NCI-H1694 (cell line): ENCODE measurements around the gene TRPM3.

Experiments
- DNase-seq: peaks from one replicate; lab custom pipeline; 2025; lab: John Stamatoyannopoulos, UW

TRPM3 gene

GRCh38 chr9:71121275-71122021, at the start of gene TRPM3:
Gene TRPM3, minus strand, starts transcription at chr9:71121621. Its CDS starts 267 bp downstream, at chr9:71121354.
- DNase-seq: no peak

DNA sequence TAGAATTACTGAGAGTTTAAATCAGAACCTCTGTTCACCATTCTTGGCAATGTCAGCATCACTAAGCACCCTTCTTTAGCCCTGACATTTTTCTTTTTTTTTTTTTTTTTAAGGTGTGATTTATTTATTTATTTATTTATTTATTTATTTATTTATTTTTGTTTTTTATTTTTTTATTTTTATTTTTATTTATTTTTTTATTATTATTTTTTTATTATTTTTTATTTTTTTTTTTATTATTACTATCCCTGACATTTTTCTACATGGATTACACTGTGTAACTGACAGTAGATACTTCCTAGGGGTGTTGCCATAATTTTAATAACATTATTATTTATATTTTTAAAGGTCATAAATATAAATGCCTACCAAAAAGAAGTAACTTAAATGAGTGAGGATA, 47.0 kb upstream of the TRPM3 start:
- no peak for DNase-seq

- DNase-seq: no peak
These were observed 40.7 kb upstream of the TRPM3 start for GRCh38 chr9:71162126-71162525.

- no peak for DNase-seq
These were observed 36.3 kb upstream of the TRPM3 start for GRCh38 chr9:71157731-71158130.

GRCh38 chr9:71147368-71147767, 25.9 kb upstream of the TRPM3 start:
- no peak for DNase-seq

DNA sequence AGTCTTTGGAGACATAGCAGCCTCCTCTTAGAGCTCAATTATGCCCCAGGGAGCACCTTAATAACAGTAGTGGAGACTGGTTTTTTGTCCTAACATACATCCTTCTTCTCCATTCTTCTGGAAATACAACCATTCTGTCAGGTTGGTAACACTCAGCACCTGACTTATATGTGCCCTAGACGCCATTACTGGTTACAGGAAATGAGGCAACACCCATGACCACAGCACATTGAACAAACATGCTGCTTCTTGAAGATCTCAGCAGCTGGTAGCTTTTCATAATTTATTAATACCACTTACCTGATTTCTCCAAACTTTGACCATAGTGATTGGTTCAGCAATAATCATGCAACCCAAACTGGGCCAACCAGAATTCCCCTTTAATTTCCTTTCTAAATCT, 25.1 kb upstream of the TRPM3 start:
- no peak for DNase-seq

GRCh38 chr9:71145179-71145578, 23.8 kb upstream of the TRPM3 start:
- no peak for DNase-seq

DNA sequence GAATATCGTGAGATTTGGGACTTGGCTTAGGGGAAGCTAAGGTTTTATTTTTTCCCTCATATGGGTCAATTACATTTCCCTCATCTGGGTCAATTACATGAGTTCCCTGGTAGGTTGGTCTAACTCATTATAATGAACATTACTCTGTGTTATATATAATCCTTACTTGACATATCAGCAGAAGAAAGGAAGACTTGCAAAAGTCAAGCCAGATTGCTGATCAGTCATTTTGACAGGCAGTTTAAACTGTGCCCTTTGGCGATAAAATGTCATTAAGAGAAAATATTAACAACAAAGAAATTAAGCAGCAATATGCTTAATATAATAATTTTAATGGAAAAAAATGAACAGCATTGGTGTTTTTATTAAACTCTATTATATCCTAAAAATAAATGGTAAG, 23.1 kb upstream of the TRPM3 start:
- no peak for DNase-seq

GRCh38 chr9:71136696-71137095, 15.3 kb upstream of the TRPM3 start:
- DNase-seq: no peak

- DNase-seq: no peak
These were observed 9.7 kb upstream of the TRPM3 start for GRCh38 chr9:71131145-71131544.

DNA sequence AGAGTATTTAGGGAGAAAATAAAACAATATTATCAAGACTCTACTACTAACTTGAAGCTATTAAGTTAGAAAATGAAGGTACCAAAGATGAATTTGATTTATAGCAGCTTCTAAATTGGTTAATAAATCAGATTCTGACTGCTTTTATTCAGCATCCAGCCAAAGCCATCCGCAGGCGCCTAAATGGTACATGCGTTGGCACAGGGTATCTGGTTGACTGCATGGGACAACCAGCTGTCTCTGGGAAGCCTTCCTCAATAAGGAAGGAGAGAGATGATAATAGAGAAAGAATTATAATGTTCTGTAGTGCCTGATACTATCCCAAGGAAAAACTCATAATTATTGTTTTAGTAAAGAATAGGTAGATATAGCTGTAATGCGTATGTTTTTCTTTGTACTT, 9.1 kb upstream of the TRPM3 start:
- DNase-seq: no peak

DNA sequence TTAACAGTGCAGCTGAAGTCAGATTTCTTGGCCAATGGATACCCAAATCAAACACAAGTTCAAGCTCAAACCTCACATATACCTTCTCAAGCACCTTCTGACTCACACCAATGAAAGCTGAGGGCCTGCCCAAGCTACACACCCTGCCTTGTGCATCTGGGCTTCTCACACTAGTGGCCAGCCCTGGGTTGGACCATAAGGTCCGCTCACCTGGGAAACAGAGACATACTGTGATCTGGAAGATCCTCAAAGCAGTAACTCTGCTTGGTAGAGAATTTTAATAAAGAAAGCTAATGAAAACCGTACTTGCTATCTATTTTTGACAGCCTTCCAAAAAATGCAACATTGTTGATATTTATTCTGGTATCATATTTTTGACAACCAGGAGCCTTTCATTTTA, 7.4 kb upstream of the TRPM3 start:
- no peak for DNase-seq

DNA sequence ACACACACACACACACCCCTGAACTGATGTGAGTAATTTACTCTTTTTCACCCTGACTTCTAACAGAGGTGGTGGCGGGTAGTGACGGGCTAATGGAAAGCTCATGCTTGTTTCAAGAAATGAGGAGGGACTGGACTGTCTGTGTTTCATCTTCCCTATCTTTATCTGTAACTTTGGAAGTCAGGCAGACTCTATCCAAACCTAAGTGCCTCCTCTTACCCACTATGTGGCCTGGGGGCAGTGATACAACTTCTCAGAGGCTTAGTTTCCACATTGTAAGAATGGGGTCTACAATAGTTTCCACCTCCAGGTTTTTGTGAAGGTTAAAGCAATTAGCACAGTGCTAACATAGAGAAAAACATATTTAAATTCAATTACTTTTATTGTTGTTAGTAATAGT, 5.9 kb upstream of the TRPM3 start:
- DNase-seq: no peak

GRCh38 chr9:71122421-71122820, 1.0 kb upstream of the TRPM3 start:
- no peak for DNase-seq

DNA sequence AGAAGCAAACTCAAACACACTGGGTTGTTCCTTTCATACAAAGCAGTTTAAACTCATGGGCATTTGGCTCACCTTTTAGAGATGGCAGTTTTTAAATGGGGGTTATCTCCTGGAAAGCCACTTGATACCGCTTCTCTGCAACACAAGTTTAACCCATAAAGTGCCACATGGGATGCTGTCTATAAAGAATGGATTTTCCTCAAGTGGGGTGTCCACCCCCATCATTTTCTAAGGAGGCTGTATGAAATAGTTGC, 528 bp upstream of the TRPM3 start:
- DNase-seq: no peak

DNA sequence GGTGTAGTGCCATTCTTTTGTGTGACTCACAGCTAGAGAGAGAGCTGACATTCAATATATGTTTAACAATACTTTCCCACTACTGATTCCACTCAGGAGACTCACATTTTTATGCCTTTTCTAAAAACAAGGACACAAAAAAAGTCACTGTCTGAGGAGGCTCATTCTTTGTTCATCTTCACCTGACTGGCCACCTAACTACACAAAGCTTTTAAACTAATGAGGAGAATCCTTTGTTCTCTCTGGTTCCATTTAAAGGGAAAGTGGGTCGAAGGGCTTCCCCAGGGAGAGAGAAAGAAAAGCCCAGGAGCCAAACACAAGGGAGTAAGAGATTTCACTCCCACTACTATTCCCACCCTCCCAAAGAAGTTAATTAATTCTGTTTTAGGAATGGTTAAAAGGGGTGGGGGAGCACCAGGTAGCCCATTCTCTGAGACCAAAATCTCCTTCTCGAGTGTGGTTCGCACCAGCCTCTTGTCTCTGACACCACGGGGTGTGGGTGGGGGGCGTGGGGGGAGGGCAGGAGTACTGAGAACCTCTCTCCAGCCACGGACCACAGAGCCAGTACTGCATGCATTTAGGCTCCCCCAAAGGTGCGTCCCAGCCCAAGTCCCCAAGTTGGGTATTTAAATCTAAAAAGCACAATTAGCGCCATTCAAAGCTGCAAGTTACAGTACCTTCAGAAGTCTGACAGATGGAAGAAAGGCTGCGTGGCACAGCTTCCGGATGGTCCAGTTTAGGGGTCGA, 747 bp downstream of the TRPM3 start:
- DNase-seq: no peak

GRCh38 chr9:71119746-71120145, 1.7 kb downstream of the TRPM3 start:
- DNase-seq: no peak

DNA sequence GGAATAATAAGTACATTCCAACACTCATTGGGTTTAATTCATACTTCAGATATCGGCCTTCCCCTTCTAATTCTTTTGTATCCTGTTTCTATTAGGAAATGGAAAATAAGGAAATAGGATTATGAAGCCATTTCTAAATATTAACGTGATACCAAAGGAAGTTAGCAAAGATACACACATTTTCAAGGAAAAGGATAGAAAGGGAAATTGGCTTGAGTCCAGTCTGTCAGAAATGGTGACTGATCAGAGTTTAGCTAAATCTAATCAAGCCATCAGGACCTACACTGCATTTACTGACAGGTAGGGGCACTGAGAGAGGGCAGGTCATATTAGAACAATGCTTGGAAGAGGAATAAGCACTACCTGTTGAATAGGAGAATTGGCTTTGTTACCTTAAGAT, 3.1 kb downstream of the TRPM3 start:
- no peak for DNase-seq

- no peak for DNase-seq
These were observed 5.9 kb downstream of the TRPM3 start for GRCh38 chr9:71115448-71115975.

- DNase-seq: no peak
These were observed 8.6 kb downstream of the TRPM3 start for GRCh38 chr9:71112866-71113265.

GRCh38 chr9:71108937-71109336, 12.5 kb downstream of the TRPM3 start:
- DNase-seq: no peak

DNA sequence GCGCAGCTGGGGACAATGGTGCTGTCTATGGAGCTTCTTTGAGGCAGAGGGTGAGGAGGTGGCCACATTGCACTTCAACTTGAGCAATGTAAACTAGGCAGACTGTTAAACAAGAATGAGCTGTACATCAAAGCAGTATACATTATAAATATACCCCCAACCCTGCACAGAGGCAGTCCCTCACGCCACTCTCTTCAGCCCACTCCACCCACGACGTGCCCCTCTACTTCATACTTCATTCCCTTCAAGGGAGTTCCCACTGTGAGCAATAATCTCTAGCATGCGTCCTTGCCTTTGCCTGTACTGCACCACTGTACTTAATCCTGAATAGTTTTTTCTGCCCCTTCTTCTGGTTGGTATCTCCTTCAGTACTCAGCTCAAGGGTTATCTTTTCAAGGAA, 14.4 kb downstream of the TRPM3 start:
- DNase-seq: no peak

GRCh38 chr9:71105192-71105591, 16.2 kb downstream of the TRPM3 start:
- DNase-seq: no peak

- DNase-seq: no peak
These were observed 22.6 kb downstream of the TRPM3 start for GRCh38 chr9:71098801-71099200.
